HepG2 (cell line): Measurements from ENCODE around the gene RYR2. TPM values are rescaled to one million over a fixed set of nuclear protein-coding genes. Genes with fewer than 3 reads are reported as not detected.

Source experiments
- MIER2 ChIP-seq: IDR thresholded peaks from 2 replicates; pipeline ENCODE4 v1.6.1; 2016; ENCODE audit warnings: missing biosample characterization, missing genetic modification reagents
- NFKB2 ChIP-seq: sonication (generic); formaldehyde crosslinking; IDR thresholded peaks from 2 replicates; pipeline ENCODE4 v1.4.0; 2020; ENCODE audit warnings: missing genetic modification reagents, borderline replicate concordance
- ZNF232 ChIP-seq: sonication (generic); formaldehyde crosslinking; IDR thresholded peaks from 2 replicates; pipeline ENCODE4 v1.4.0; 2020; ENCODE audit warnings: missing genetic modification reagents, borderline replicate concordance
- ZNF350 ChIP-seq: sonication (generic); formaldehyde crosslinking; IDR thresholded peaks from 2 replicates; pipeline ENCODE4 v1.4.0; 2020; ENCODE audit warnings: mild to moderate bottlenecking, low read depth, missing genetic modification reagents, borderline replicate concordance
- polyA plus RNA-seq, 8 experiments: library from polyadenylated mRNA; depleted of rRNA in 3 of 8; stranded (reverse) in 7 of 8; unstranded in 1 of 8; fragments of >200 nt; fragmentation: Illumina TruSeq in 4 of 8; extraction: Trizol in 4 of 8; gene quantifications; 2 replicates each; pipeline versions ENCODE4 v1.2.1 to v1.2.3, GENCODE V29; 2011 to 2016; ENCODE audit warnings: low read depth in 4 of 8, missing spikeins in 1 of 8, mixed read lengths in 1 of 8; ENCODE audit not compliant: insufficient read depth in 1 of 8
- total RNA-seq, 5 experiments: library from RNA; depleted of rRNA; stranded (reverse); fragments of >200 nt; fragmentation: Illumina TruSeq; extraction: Trizol; gene quantifications; 2 replicates each; pipeline ENCODE4 v1.2.3, GENCODE V29; 2016; ENCODE audit warnings: low read depth in 1 of 5
- TF ChIP-seq, protein P1 (sequence below): sonication (generic); formaldehyde crosslinking; IDR thresholded peaks from one replicate; pipeline ENCODE4 v1.5.1; 2020; ENCODE audit warnings: mild to moderate bottlenecking, missing genetic modification reagents; ENCODE audit errors: not compliant biosample characterization
- TF ChIP-seq, protein P2 (sequence below): sonication (generic); formaldehyde crosslinking; IDR thresholded peaks from 2 replicates; pipeline ENCODE4 v1.5.0; 2020; ENCODE audit warnings: missing genetic modification reagents
- TF ChIP-seq, protein P3 (sequence below): sonication (generic); formaldehyde crosslinking; IDR thresholded peaks from 2 replicates; pipeline ENCODE4 v1.5.0; 2020; ENCODE audit warnings: missing genetic modification reagents
- TF ChIP-seq, protein P4 (sequence below): sonication (generic); formaldehyde crosslinking; IDR thresholded peaks from 2 replicates; pipeline ENCODE4 v1.4.0; 2020; ENCODE audit warnings: missing genetic modification reagents

The RYR2 gene
- total and polyA plus RNA-seq, 2 of the 13 experiments (the other 11 are each of a cell fraction or from before 2014, with no cell fraction given), result not detected

DNA sequence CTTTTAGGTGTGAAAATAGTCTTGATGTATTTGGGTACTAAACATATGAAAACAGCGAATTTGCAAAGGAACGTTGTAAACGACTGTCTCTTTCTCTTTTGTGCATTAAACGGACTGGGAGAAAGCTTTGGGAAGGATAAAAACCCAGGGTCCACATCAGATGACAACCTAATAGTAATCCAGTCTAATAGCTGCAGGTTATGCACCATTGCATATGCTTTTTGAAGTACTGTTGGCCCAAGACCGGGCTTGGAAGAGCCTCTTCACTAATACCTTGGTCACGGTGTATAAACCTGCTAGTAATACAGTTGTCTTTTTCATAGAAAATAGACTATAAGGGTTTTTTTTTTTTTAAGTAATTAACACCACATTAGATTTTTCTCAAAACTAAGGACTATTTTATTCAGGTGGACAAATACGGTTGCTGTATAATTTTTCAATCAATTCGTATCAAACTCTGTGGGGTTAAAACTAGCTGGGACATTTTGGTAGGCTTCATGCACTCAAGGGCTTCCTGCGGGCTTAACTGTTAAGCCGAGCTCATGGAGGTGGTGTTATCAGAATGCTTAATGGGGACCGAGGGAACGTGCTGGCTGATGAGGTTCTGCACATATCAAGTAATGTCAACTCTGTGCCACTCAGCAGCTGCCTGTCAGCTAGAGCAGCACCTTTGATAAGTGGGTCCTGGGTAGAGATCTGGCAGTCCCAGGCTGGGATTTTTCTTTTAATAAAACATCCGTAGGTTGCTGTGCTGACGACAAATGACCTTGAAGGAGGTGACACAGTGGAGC is 2.1 kb downstream of the RYR2 start (continued):
- TF ChIP-seq, protein P1, sequence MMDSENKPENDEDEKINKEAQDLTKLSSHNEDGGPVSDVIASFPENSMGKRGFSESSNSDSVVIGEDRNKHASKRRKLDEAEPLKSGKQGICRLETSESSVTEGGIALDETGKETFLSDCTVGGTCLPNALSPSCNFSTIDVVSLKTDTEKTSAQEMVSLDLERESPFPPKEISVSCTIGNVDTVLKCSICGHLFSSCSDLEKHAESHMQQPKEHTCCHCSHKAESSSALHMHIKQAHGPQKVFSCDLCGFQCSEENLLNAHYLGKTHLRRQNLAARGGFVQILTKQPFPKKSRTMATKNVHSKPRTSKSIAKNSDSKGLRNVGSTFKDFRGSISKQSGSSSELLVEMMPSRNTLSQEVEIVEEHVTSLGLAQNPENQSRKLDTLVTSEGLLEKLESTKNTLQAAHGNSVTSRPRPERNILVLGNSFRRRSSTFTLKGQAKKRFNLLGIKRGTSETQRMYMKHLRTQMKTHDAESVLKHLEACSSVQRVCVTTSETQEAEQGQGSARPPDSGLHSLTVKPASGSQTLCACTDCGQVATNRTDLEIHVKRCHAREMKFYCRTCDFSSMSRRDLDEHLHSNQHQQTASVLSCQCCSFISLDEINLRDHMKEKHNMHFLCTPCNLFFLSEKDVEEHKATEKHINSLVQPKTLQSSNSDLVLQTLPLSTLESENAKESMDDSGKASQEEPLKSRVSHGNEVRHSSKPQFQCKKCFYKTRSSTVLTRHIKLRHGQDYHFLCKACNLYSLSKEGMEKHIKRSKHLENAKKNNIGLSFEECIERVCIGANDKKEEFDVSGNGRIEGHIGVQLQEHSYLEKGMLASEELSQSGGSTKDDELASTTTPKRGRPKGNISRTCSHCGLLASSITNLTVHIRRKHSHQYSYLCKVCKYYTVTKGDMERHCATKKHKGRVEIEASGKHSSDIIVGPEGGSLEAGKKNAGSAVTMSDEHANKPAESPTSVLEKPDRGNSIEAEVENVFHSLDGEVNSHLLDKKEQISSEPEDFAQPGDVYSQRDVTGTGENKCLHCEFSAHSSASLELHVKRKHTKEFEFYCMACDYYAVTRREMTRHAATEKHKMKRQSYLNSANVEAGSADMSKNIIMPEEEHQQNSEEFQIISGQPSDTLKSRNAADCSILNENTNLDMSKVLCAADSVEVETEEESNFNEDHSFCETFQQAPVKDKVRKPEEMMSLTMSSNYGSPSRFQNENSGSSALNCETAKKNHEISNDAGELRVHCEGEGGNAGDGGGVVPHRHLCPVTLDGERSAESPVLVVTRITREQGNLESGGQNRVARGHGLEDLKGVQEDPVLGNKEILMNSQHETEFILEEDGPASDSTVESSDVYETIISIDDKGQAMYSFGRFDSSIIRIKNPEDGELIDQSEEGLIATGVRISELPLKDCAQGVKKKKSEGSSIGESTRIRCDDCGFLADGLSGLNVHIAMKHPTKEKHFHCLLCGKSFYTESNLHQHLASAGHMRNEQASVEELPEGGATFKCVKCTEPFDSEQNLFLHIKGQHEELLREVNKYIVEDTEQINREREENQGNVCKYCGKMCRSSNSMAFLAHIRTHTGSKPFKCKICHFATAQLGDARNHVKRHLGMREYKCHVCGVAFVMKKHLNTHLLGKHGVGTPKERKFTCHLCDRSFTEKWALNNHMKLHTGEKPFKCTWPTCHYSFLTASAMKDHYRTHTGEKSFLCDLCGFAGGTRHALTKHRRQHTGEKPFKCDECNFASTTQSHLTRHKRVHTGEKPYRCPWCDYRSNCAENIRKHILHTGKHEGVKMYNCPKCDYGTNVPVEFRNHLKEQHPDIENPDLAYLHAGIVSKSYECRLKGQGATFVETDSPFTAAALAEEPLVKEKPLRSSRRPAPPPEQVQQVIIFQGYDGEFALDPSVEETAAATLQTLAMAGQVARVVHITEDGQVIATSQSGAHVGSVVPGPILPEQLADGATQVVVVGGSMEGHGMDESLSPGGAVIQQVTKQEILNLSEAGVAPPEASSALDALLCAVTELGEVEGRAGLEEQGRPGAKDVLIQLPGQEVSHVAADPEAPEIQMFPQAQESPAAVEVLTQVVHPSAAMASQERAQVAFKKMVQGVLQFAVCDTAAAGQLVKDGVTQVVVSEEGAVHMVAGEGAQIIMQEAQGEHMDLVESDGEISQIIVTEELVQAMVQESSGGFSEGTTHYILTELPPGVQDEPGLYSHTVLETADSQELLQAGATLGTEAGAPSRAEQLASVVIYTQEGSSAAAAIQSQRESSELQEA, result no peak
- TF ChIP-seq MIER2 (CRISPR knock-in tag) (no peak), ZNF232 (CRISPR knock-in tag) (no peak), NFKB2 (CRISPR knock-in tag) (no peak), ZNF350 (CRISPR knock-in tag) (no peak)
- TF ChIP-seq, protein P2, sequence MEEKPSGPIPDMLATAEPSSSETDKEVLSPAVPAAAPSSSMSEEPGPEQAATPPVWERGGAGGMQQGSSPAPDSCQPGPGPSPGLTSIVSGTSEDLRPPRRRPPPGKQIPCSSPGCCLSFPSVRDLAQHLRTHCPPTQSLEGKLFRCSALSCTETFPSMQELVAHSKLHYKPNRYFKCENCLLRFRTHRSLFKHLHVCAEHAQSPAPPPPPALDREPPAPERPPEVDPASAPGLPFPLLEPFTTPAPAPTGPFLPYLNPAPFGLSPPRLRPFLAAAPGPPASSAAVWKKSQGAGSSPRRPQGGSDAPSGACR (CRISPR knock-in tag), result no peak
- TF ChIP-seq, protein P3, sequence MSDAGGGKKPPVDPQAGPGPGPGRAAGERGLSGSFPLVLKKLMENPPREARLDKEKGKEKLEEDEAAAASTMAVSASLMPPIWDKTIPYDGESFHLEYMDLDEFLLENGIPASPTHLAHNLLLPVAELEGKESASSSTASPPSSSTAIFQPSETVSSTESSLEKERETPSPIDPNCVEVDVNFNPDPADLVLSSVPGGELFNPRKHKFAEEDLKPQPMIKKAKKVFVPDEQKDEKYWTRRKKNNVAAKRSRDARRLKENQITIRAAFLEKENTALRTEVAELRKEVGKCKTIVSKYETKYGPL (CRISPR knock-in tag), result no peak
- TF ChIP-seq, protein P4, sequence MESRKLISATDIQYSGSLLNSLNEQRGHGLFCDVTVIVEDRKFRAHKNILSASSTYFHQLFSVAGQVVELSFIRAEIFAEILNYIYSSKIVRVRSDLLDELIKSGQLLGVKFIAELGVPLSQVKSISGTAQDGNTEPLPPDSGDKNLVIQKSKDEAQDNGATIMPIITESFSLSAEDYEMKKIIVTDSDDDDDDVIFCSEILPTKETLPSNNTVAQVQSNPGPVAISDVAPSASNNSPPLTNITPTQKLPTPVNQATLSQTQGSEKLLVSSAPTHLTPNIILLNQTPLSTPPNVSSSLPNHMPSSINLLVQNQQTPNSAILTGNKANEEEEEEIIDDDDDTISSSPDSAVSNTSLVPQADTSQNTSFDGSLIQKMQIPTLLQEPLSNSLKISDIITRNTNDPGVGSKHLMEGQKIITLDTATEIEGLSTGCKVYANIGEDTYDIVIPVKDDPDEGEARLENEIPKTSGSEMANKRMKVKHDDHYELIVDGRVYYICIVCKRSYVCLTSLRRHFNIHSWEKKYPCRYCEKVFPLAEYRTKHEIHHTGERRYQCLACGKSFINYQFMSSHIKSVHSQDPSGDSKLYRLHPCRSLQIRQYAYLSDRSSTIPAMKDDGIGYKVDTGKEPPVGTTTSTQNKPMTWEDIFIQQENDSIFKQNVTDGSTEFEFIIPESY, result no peak
